ENCODE results near the gene OSBPL2.

GRCh38 chr20:62253398-62253797 lies 15.1 kb downstream of the OSBPL2 start:
- TF ChIP-seq EZH2 (IDR thresholded peaks at IDR 0.05) (no peak), CTCF (IDR thresholded peaks at IDR 0.05) (no peak)

Data from neural progenitor cell (in vitro differentiated cells).